Measurements from ENCODE around the gene KLF7.

DNA sequence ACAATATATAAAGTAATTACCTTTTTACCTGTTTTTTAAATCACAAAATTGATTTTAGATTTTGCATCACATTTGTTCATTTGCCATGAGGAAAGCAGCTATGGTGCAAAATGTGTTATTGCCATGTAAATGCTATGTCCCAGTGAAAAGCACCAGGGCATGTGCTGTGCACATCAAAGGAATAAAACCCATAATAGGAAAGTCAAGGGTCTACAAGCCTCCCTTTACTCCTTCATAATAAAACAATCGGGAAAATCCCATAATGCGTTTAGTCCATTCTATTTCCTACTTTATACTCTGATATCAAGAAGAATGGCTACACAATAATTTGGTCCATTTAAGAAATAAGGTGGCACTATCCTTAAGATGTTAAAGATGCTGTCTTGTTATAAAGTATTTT, 53.0 kb downstream of the KLF7 start:
- TF ChIP-seq, protein P1, sequence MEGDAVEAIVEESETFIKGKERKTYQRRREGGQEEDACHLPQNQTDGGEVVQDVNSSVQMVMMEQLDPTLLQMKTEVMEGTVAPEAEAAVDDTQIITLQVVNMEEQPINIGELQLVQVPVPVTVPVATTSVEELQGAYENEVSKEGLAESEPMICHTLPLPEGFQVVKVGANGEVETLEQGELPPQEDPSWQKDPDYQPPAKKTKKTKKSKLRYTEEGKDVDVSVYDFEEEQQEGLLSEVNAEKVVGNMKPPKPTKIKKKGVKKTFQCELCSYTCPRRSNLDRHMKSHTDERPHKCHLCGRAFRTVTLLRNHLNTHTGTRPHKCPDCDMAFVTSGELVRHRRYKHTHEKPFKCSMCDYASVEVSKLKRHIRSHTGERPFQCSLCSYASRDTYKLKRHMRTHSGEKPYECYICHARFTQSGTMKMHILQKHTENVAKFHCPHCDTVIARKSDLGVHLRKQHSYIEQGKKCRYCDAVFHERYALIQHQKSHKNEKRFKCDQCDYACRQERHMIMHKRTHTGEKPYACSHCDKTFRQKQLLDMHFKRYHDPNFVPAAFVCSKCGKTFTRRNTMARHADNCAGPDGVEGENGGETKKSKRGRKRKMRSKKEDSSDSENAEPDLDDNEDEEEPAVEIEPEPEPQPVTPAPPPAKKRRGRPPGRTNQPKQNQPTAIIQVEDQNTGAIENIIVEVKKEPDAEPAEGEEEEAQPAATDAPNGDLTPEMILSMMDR (IDR thresholded peaks at IDR 0.05) = no peak
- no peak for TF ChIP-seq ZFX (IDR thresholded peaks at IDR 0.05; ENCODE audit: borderline replicate concordance)

Measured in 22Rv1 (cell line).